Astrocyte (in vitro differentiated cells and primary cell): Measurements from ENCODE around the gene CDKAL1. TPM values are rescaled to one million over a fixed set of nuclear protein-coding genes. Genes with fewer than 3 reads are reported as not detected.

ENCODE experiments used
- DNase-seq: peaks from one replicate; pipeline ENCODE4 v3.0.0-alpha.2; 2010; ENCODE audit warnings: low read depth
- FAIRE-seq: peaks from 2 replicates; lab custom pipeline; 2011; peaks lifted over from hg19 to GRCh38; lab: Jason Lieb, UNC
- H2AFZ ChIP-seq: 2 replicates; pipeline ENCODE4 v1.6.0; 2012; ENCODE audit warnings: low read depth, low read length, inconsistent platforms
- H3K27ac ChIP-seq: 2 replicates; pipeline ENCODE4 v1.5.1; 2011; ENCODE audit warnings: low read depth, low read length, inconsistent platforms
- H3K27me3 ChIP-seq: 2 replicates; pipeline ENCODE4 v1.6.0; 2011; ENCODE audit warnings: low read length, inconsistent platforms; ENCODE audit not compliant: insufficient read depth
- H3K36me3 ChIP-seq: 2 replicates; pipeline ENCODE4 v1.5.1; 2011; ENCODE audit warnings: low read length, inconsistent platforms; ENCODE audit not compliant: insufficient read depth
- H3K4me1 ChIP-seq: 2 replicates; pipeline ENCODE4 v1.5.1; 2011; ENCODE audit warnings: low read length, inconsistent platforms; ENCODE audit not compliant: insufficient read depth
- H3K4me2 ChIP-seq: 2 replicates; pipeline ENCODE4 v1.6.0; 2012; ENCODE audit warnings: low read length, inconsistent platforms
- H3K4me3 ChIP-seq: 2 replicates; pipeline ENCODE4 v1.5.1; 2011; ENCODE audit warnings: low read depth, mild to moderate bottlenecking, low read length, inconsistent platforms; ENCODE audit not compliant: insufficient read depth
- H3K79me2 ChIP-seq: 2 replicates; pipeline ENCODE4 v1.6.0; 2012; ENCODE audit warnings: mild to moderate bottlenecking, low read length, inconsistent platforms; ENCODE audit not compliant: insufficient read depth
- H3K9ac ChIP-seq: 2 replicates; pipeline ENCODE4 v1.6.0; 2012; ENCODE audit warnings: mild to moderate bottlenecking, low read length, inconsistent platforms
- H3K9me3 ChIP-seq: 2 replicates; pipeline ENCODE4 v1.5.1; 2012; ENCODE audit warnings: low read depth, mild to moderate bottlenecking, low read length, inconsistent platforms; ENCODE audit not compliant: insufficient read depth
- H4K20me1 ChIP-seq: 2 replicates; pipeline ENCODE4 v1.6.0; 2012; ENCODE audit warnings: low read length, inconsistent platforms; ENCODE audit not compliant: insufficient read depth
- H3K27ac Mint-ChIP-seq: one replicate; pipeline ENCODE4 v1.8.0; 2021; ENCODE audit warnings: mild to moderate bottlenecking, mixed read lengths; ENCODE audit not compliant: unreplicated experiment
- H3K27me3 Mint-ChIP-seq: one replicate; pipeline ENCODE4 v1.8.0; 2021; ENCODE audit warnings: low read depth, mixed read lengths; ENCODE audit not compliant: unreplicated experiment
- H3K36me3 Mint-ChIP-seq: one replicate; pipeline ENCODE4 v1.8.0; 2021; ENCODE audit warnings: low read depth, mixed read lengths; ENCODE audit not compliant: unreplicated experiment
- H3K4me1 Mint-ChIP-seq: one replicate; pipeline ENCODE4 v1.8.0; 2021; ENCODE audit warnings: low read depth, mixed read lengths; ENCODE audit not compliant: unreplicated experiment
- H3K4me3 Mint-ChIP-seq: one replicate; pipeline ENCODE4 v1.8.0; 2021; ENCODE audit warnings: mild to moderate bottlenecking, moderate library complexity, mixed read lengths; ENCODE audit not compliant: unreplicated experiment
- H3K9me3 Mint-ChIP-seq: one replicate; pipeline ENCODE4 v1.8.0; 2021; ENCODE audit warnings: mild to moderate bottlenecking, mixed read lengths; ENCODE audit not compliant: unreplicated experiment
- CTCF ChIP-seq: IDR thresholded peaks from 2 replicates; pipeline ENCODE4 v1.5.1; 2011; ENCODE audit warnings: low read depth, mild to moderate bottlenecking, inconsistent platforms, low read length, moderate library complexity; ENCODE audit not compliant: insufficient read depth
- EZH2 ChIP-seq: IDR thresholded peaks from 2 replicates; pipeline ENCODE4 v1.6.1; 2012; ENCODE audit warnings: mild to moderate bottlenecking, low read length, inconsistent platforms; ENCODE audit not compliant: insufficient read depth
- total RNA-seq: library from RNA; stranded (reverse); gene quantifications from 2 replicates; pipeline ENCODE4 v1.2.1, GENCODE V29; 2021

CDKAL1 gene
- total RNA-seq, 1 donor from 2014 or later, result 13.7 TPM

- Histone ChIP-seq H3K27me3 (no peaks in the 10 kb centered on the region), H3K9me3 (no peaks in the 10 kb centered on the region), H3K36me3 (no peaks in the 10 kb centered on the region), H3K27ac (no peak overlapping the region), H3K79me2 (no peaks in the 10 kb centered on the region), H3K4me3 (no peak overlapping the region), H4K20me1 (no peaks in the 10 kb centered on the region), H3K9ac (no peak overlapping the region), H3K4me1 (no peaks in the 10 kb centered on the region), H3K4me2 (no peak overlapping the region), H2AFZ (no peak overlapping the region)
- no peak for TF ChIP-seq EZH2
- no peak for TF ChIP-seq CTCF
- Mint-ChIP-seq H3K9me3 (no peaks in the 10 kb centered on the region), H3K36me3 (peaks cover 3% of the 10 kb centered on the region), H3K4me1 (peaks cover 5% of the 10 kb centered on the region), H3K27ac (no peak overlapping the region), H3K27me3 (no peaks in the 10 kb centered on the region), H3K4me3 (no peak overlapping the region)
- no peak for DNase-seq
- no peak for FAIRE-seq
Observed at GRCh38 chr6:20581070-20581469, 46.8 kb downstream of the CDKAL1 start.

DNA sequence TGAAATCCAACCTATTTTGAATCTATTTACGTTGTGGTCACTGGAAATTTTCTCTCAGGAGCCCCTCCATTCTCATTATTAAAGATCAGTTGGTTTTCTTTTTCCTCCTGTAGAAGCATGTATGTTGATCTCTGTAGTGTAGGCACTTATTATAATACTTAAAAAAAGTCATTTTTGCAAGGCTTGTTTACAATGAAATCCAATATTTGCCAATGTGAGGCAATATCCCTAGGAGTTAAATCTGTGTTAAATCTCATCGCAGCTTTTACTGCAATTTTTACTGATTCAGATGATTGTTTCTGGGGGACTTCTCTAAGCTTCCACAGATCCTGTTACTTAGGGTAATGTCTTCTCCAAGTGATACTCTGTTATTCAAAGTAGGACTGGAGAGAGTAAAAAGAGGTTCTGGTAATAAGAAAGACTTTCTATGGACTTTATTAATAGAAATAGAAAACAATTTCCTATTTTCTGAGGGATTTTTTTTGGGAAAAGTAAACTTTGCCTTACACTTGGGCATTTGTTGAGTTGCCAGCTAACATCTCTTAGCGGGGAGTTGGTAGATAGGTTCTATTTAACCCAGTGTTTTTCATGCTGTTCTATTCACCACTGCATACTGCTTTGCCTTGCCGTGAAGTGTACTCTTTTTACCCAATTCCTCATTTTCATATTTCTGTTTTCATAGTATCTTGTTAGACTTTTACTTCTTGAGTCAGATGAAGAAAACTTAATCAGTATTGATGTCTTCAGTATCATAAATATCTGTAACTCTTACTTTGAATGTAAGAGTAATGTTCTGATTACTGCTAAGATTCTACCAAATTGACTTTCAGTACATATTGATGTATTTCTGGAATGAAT is 48.6 kb downstream of the CDKAL1 start:
- no peak overlapping the region for H3K4me3 Mint-ChIP-seq
- H3K9me3 Mint-ChIP-seq, result no peaks in the 10 kb centered on the region
- Histone ChIP-seq H3K4me1 (no peaks in the 10 kb centered on the region), H3K9me3 (no peaks in the 10 kb centered on the region), H4K20me1 (no peaks in the 10 kb centered on the region), H3K9ac (no peak overlapping the region), H2AFZ (no peak overlapping the region), H3K27ac (no peak overlapping the region), H3K79me2 (no peaks in the 10 kb centered on the region), H3K27me3 (no peaks in the 10 kb centered on the region), H3K36me3 (no peaks in the 10 kb centered on the region), H3K4me3 (no peak overlapping the region), H3K4me2 (no peak overlapping the region)
- H3K36me3 Mint-ChIP-seq, result peaks cover 4% of the 10 kb centered on the region
- H3K27me3 Mint-ChIP-seq, result no peaks in the 10 kb centered on the region
- FAIRE-seq (no peak), DNase-seq (no peak)
- H3K27ac Mint-ChIP-seq, result no peak overlapping the region
- peaks cover 5% of the 10 kb centered on the region for H3K4me1 Mint-ChIP-seq
- no peak for TF ChIP-seq EZH2
- TF ChIP-seq CTCF, result no peak

- H3K27me3 Mint-ChIP-seq, result no peaks in the 10 kb centered on the region
- Histone ChIP-seq H3K79me2 (no peaks in the 10 kb centered on the region), H3K27ac (no peak overlapping the region), H3K9me3 (no peaks in the 10 kb centered on the region), H3K4me3 (no peak overlapping the region), H3K4me1 (no peaks in the 10 kb centered on the region), H3K27me3 (no peaks in the 10 kb centered on the region), H3K36me3 (no peaks in the 10 kb centered on the region), H2AFZ (no peak overlapping the region), H3K9ac (no peak overlapping the region), H3K4me2 (no peak overlapping the region), H4K20me1 (no peaks in the 10 kb centered on the region)
- DNase-seq (no peak), FAIRE-seq (no peak)
- H3K9me3 Mint-ChIP-seq, result no peaks in the 10 kb centered on the region
- no peak overlapping the region for H3K27ac Mint-ChIP-seq
- peaks cover 4% of the 10 kb centered on the region for H3K36me3 Mint-ChIP-seq
- H3K4me3 Mint-ChIP-seq, result no peak overlapping the region
- TF ChIP-seq EZH2 (no peak), CTCF (no peak)
- peaks cover 5% of the 10 kb centered on the region for H3K4me1 Mint-ChIP-seq
Observed at GRCh38 chr6:20583444-20583800, 49.2 kb downstream of the CDKAL1 start.
